Peyer's patch (tissue), 4 donors: ENCODE results near the gene AGPS. TPM values are rescaled to one million over a fixed set of nuclear protein-coding genes. Genes with fewer than 3 reads are reported as not detected.
"Not testable (repeated sequence)": the region's sequence is repeated elsewhere in the genome, so short reads cannot be mapped to it uniquely, and the experiment has no call there.

Source experiments
- DNase-seq, 3 donors: peaks; one replicate each; pipeline ENCODE4 v3.0.0-alpha.2; 2017 to 2019
- H3K27ac ChIP-seq, 4 donors: fragments of 200-600 bp; sonication (generic); one replicate each; pipeline ENCODE4 v1.5.1; 2016 to 2019
- H3K27me3 ChIP-seq, 2 donors: fragments of 200-600 bp; sonication (generic); one replicate each; pipeline ENCODE4 v1.5.1; 2019
- H3K36me3 ChIP-seq, 3 donors: fragments of 200-600 bp; sonication (generic); one replicate each; pipeline ENCODE4 v1.5.1; 2016 to 2019
- H3K4me1 ChIP-seq, 4 donors: fragments of 200-600 bp; sonication (generic); one replicate each; pipeline ENCODE4 v1.5.1; 2016 to 2019
- H3K4me3 ChIP-seq, 4 donors: fragments of 200-600 bp; sonication (generic); 1 replicate in 3 of 4; 2 replicates in 1 of 4; pipeline ENCODE4 v1.5.1; 2016 to 2019; ENCODE audit warnings: mild to moderate bottlenecking in 1 of 4
- H3K9me3 ChIP-seq, 4 donors: fragments of 200-600 bp; sonication (generic); one replicate each; pipeline ENCODE4 v1.5.1; 2016 to 2019; ENCODE audit warnings: mild to moderate bottlenecking in 1 of 4
- CTCF ChIP-seq, 6 experiments: fragments of 450-650 bp in 4 of 6; fragments of 200-600 bp in 2 of 6; sonication (generic) in 1 of 6; IDR thresholded peaks; one replicate each; pipeline ENCODE4 v1.5.1; 2017 to 2019; ENCODE audit warnings: antibody characterized with exemption in 6 of 6, mild to moderate bottlenecking in 3 of 6, moderate library complexity in 1 of 6
- POLR2A ChIP-seq, 2 donors: fragments of 450-650 bp; IDR thresholded peaks; one replicate each; pipeline ENCODE4 v1.5.1; 2017; ENCODE audit warnings: antibody characterized with exemption in 2 of 2, mild to moderate bottlenecking in 2 of 2, moderate library complexity in 2 of 2
- total RNA-seq, 4 donors: library from RNA; depleted of rRNA; stranded (reverse); fragments of >200 nt; gene quantifications; one replicate each; pipeline ENCODE4 v1.1.0, GENCODE V29; 2016

AGPS gene
- total RNA-seq, 4 donors from 2014 or later = 18.2 to 26.3 (median 21.0) TPM

GRCh38 chr2:177355874-177356273, 36.7 kb upstream of the AGPS start:
- Histone ChIP-seq H3K27ac (no peak overlapping the region), H3K27me3 (no peaks in the 10 kb centered on the region), H3K36me3 (no peaks in the 10 kb centered on the region), H3K9me3 (no peaks in the 10 kb centered on the region), H3K4me3 (no peak overlapping the region), H3K4me1 (peaks cover 0 to 8% (median 0%) of the 10 kb centered on the region in 4 donors)
- TF ChIP-seq POLR2A (IDR thresholded peaks at IDR 0.05) = no peak
- no peak for TF ChIP-seq CTCF (IDR thresholded peaks at IDR 0.05)
- no peak for DNase-seq

GRCh38 chr2:177359836-177360595, 32.6 kb upstream of the AGPS start:
- no peaks in the 10 kb centered on the region for H3K36me3 ChIP-seq
- H3K27me3 ChIP-seq = no peaks in the 10 kb centered on the region
- no peak overlapping the region for H3K27ac ChIP-seq
- H3K4me1 ChIP-seq = no peaks in the 10 kb centered on the region
- no peak for DNase-seq
- TF ChIP-seq POLR2A (IDR thresholded peaks at IDR 0.05) = no peak
- no peak for TF ChIP-seq CTCF (IDR thresholded peaks at IDR 0.05)
- H3K4me3 ChIP-seq = no peak overlapping the region
- no peaks in the 10 kb centered on the region for H3K9me3 ChIP-seq

GRCh38 chr2:177362499-177362898, 30.1 kb upstream of the AGPS start:
- no peak overlapping the region for H3K27ac ChIP-seq
- H3K27me3 ChIP-seq = no peaks in the 10 kb centered on the region
- H3K36me3 ChIP-seq = no peaks in the 10 kb centered on the region
- no peak for DNase-seq
- H3K4me3 ChIP-seq = no peak overlapping the region
- no peak for TF ChIP-seq CTCF (IDR thresholded peaks at IDR 0.05)
- TF ChIP-seq POLR2A (IDR thresholded peaks at IDR 0.05) = no peak
- no peaks in the 10 kb centered on the region for H3K4me1 ChIP-seq
- no peaks in the 10 kb centered on the region for H3K9me3 ChIP-seq

GRCh38 chr2:177363332-177363731, 29.2 kb upstream of the AGPS start:
- Histone ChIP-seq H3K9me3 (no peaks in the 10 kb centered on the region), H3K4me3 (no peak overlapping the region), H3K4me1 (no peaks in the 10 kb centered on the region), H3K27ac (no peak overlapping the region), H3K36me3 (no peaks in the 10 kb centered on the region), H3K27me3 (no peaks in the 10 kb centered on the region)
- TF ChIP-seq POLR2A (IDR thresholded peaks at IDR 0.05) (no peak), CTCF (IDR thresholded peaks at IDR 0.05) (no peak)
- no peak for DNase-seq

GRCh38 chr2:177365764-177366163, 26.8 kb upstream of the AGPS start:
- DNase-seq, H3K4me3 ChIP-seq, H3K27ac ChIP-seq, H3K9me3 ChIP-seq, H3K4me1 ChIP-seq, H3K36me3 ChIP-seq, H3K27me3 ChIP-seq: not testable (repeated sequence)

- DNase-seq, H3K9me3 ChIP-seq: not testable (repeated sequence)
Measured at GRCh38 chr2:177368023-177368422, 24.6 kb upstream of the AGPS start.

GRCh38 chr2:177379354-177379753, 13.2 kb upstream of the AGPS start:
- TF ChIP-seq POLR2A (IDR thresholded peaks at IDR 0.05) = no peak
- TF ChIP-seq CTCF (IDR thresholded peaks at IDR 0.05) = no peak
- no peaks in the 10 kb centered on the region for H3K4me1 ChIP-seq
- no peak overlapping the region for H3K4me3 ChIP-seq
- DNase-seq = no peak
- H3K36me3 ChIP-seq = no peaks in the 10 kb centered on the region
- H3K27me3 ChIP-seq = no peaks in the 10 kb centered on the region
- H3K9me3 ChIP-seq = no peaks in the 10 kb centered on the region
- no peak overlapping the region for H3K27ac ChIP-seq

More at GRCh38 chr2:177368023-177368422, 24.6 kb upstream of the AGPS start:
- not testable (repeated sequence) for H3K4me3 ChIP-seq, H3K27me3 ChIP-seq, H3K36me3 ChIP-seq, H3K27ac ChIP-seq, H3K4me1 ChIP-seq
